ENCODE measurements around the gene HLCS. TPM values are rescaled to one million over a fixed set of nuclear protein-coding genes. Genes with fewer than 3 reads are reported as not detected.

The HLCS gene
- total RNA-seq, 1 donor, result 44.3 TPM

DNA sequence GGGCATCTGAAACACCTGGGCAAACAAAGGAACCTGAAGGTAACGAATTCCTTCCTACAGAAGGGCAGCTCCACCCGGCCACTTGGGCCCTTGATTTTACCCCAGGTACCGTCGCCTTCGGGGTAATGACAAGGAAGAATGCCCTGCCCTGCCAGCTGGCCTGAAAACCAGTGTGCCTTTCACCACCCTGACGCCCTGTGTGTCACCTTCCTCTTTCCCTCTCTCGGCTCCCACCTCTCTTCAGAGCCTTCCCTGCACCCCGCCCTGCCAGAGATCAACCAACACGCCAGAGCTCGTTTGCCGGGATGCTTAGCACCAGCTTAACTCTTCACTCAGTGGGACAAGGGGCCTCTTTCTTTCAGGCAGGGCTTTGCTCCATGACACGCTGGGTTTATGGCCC lies 181.5 kb downstream of the HLCS start:
- TF ChIP-seq, protein P1, sequence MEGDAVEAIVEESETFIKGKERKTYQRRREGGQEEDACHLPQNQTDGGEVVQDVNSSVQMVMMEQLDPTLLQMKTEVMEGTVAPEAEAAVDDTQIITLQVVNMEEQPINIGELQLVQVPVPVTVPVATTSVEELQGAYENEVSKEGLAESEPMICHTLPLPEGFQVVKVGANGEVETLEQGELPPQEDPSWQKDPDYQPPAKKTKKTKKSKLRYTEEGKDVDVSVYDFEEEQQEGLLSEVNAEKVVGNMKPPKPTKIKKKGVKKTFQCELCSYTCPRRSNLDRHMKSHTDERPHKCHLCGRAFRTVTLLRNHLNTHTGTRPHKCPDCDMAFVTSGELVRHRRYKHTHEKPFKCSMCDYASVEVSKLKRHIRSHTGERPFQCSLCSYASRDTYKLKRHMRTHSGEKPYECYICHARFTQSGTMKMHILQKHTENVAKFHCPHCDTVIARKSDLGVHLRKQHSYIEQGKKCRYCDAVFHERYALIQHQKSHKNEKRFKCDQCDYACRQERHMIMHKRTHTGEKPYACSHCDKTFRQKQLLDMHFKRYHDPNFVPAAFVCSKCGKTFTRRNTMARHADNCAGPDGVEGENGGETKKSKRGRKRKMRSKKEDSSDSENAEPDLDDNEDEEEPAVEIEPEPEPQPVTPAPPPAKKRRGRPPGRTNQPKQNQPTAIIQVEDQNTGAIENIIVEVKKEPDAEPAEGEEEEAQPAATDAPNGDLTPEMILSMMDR (IDR thresholded peaks at IDR 0.05; ENCODE audit: insufficient read depth, low read length), result no peak
- no peak overlapping the region for H3K4me3 ChIP-seq (ENCODE audit: low read depth, low read length)
- DNase-seq (ENCODE audit: low read depth), result no peak

DNA sequence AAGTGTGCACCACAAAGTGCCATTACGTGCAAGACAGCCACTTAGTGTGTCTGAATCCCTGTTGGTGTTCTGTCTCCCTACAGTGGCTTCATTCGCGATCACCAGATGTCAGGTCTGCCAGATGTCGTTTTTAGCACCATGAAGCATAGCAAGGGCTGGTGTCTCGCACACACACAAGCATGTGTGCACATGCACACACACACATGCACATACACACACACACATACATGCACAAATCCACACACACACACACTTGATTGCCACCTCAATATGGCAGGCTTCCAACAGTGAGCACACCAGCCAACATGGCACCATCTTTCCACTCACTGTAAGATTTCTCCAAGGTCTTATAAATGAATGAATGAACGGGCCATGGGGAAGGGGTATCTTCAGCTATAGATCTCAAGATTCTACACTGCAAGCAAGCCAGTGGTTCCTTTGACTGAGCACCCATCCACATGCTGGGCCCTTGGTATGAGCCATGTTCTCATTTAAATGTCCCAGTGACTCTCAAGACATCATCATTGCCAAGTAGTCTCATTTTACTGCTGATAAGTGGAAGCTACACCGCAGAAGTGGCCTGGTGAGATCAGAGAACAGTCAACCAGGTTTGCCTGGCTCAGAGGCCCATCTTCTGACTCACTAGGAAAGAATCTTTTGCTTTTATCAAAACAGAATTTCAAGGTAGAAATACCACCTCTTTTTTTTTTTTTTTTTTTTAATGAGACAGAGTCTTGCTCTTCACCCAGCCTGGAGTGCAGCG lies 182.7 kb downstream of the HLCS start:
- no peak overlapping the region for H3K4me3 ChIP-seq (ENCODE audit: low read depth, low read length)
- peak; percentile 65 for DNase-seq (ENCODE audit: low read depth)
- TF ChIP-seq, protein P1 (IDR thresholded peaks at IDR 0.05; ENCODE audit: insufficient read depth, low read length), result no peak

DNA sequence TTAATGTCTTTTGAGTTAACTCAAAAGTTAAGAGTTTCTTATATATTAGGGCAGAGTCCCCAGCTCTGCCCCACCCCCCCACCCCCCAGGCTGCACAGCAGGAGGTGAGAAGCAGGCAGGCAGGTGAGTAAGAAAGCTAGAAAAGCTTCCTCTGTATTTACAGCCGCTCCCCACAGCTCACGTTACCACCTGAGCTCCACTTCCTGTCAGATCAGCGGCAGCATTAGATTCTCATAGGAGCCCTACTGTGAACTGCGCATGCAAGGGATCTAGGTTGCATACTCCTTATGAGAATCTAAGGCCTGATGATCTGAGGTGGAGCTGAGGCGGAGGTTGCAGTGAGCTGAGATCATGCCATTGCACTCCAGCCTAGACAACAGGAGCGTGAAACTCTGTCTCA lies 185.6 kb downstream of the HLCS start:
- TF ChIP-seq, protein P1 (IDR thresholded peaks at IDR 0.05; ENCODE audit: insufficient read depth, low read length), result no peak
- H3K4me3 ChIP-seq (ENCODE audit: low read depth, low read length), result no peak overlapping the region
- DNase-seq (ENCODE audit: low read depth), result no peak

DNA sequence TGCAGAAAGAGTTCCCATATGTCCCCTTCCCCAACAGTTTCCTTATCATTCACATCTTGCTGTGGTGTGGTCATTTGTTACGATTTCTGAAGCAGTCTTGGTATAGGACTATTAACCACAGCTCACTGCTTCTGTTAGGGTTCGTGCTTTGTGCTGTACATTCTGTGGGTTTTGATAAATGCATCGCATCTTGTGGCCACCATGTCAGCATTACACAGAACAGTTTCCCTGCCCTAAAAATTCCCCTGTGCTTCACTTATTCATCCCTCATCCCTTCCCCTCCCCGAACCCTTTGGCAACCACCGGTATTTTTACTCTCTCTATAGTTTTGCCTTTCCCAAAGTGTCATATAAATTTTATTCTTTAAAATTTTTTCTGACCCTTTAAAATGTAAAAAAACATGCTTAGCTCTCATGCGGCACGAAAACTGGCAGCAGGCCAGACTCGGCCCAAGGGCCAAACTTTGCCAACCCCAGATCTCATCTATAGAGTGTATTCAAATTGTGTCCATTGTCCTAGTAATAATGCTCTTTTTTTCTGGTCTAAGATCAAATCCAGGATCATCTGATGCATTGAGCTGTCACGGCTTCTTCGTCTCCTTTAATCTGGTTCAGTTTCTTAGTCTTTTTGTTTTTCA lies 189.4 kb downstream of the HLCS start:
- TF ChIP-seq, protein P1 (IDR thresholded peaks at IDR 0.05; ENCODE audit: insufficient read depth, low read length), result no peak
- no peak for DNase-seq (ENCODE audit: low read depth)
- H3K4me3 ChIP-seq (ENCODE audit: low read depth, low read length), result no peak overlapping the region

DNA sequence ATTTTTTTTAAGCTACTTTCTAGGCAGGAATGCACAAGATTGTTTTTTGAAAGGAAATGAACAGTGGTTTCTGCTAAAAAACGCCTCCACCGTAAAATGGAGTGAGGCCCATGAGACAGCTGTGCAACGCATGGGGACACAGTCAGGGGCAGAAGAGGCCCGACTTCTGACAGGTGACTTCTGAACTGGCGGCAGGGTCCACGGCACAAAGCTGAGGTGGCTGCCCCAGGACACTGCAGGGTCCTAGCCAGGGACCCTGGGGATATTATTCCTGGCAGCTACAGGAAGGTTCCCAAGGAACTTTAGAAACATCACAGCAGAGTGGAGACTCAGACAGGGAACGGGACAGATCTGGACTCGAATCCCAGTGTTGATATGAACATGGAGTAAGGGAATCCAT lies 192.5 kb downstream of the HLCS start:
- no peak for DNase-seq (ENCODE audit: low read depth)
- H3K4me3 ChIP-seq (ENCODE audit: low read depth, low read length), result no peak overlapping the region
- TF ChIP-seq, protein P1 (IDR thresholded peaks at IDR 0.05; ENCODE audit: insufficient read depth, low read length), result no peak

DNA sequence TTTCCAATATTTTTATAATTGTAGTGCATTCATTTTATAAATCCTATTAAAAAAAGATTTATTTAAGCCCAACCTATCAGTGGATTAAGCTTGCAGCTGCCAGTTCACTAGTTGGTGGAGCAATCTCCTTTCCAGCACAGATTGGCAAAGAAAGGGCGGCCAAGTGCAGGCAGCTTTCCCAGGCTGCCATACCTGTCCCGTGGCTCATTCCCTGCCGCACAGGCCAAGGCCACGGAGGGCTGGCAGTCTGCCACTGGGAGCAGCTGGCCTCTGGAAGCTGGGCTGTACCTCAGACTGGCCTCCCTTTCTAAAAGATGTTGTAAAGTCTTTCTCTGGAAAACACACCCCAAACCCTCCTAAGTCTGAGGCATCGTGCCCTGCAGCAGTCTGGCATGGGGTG lies 193.4 kb downstream of the HLCS start:
- H3K4me3 ChIP-seq (ENCODE audit: low read depth, low read length), result no peak overlapping the region
- TF ChIP-seq, protein P1 (IDR thresholded peaks at IDR 0.05; ENCODE audit: insufficient read depth, low read length), result no peak
- peak; percentile 87 for DNase-seq (ENCODE audit: low read depth)
